NCI-H510A treated with DMSO at 0.1 percent for 48 hours (cell line): ENCODE measurements around the gene LDLRAD1.
"Not testable (repeated sequence)": the region's sequence is repeated elsewhere in the genome, so short reads cannot be mapped to it uniquely, and the experiment has no call there.

Source experiments
- DNase-seq: peaks from one replicate; lab custom pipeline; 2025; lab: John Stamatoyannopoulos, UW

Gene LDLRAD1, protein sequence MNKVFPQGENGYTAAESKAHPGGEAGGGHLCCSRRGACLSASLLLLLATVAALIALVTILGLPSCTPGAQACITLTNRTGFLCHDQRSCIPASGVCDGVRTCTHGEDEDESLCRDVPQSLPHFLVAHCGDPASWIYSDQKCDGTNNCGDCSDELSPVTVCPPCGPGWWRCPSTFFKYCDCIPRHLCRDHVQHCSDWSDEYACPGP

DNA sequence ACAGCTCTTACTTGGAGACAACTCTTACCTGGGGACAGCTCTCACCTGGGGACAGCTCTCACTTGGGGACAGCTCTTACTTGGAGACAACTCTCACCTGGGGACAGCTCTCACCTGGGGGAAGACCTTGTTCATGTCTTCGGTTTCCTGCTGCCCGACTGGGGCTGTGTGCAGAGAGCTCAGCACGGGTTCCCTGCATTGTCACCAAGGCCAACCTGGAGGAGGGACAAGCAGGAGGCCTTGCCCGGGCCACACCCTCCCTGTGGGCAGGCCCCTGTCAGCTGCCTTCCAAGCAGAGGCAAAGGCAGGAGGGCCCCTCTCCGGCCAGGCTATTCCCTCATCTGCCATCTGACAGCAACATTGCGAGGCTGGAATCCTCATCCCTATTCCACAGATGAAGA, at the start of gene LDLRAD1:
Gene LDLRAD1 (minus strand): TSS at position 208 of the 400 bp plus-strand sequence. CDS start 74 bp downstream, at position 134.
- DNase-seq = peak; percentile 69

DNA sequence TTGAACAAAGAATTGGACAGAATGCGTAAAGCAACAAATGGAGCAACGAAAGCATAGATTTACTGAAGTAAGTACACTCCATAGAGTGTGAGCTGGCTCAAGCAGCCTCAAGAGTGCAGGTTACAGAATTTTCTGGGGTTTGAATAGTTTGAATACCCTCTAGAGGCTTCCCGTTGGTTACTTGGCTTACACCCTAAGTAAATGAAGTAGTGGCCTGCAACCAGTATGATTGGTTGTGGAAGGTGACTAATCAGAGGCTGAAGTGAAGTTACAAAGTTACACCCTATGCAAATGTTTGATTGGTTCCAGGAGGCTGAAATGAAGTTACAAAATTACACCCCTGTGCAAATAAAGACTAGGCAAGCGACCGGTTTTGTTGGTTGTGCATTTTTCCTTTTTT, 46.3 kb upstream of the LDLRAD1 start:
- DNase-seq = no peak

DNA sequence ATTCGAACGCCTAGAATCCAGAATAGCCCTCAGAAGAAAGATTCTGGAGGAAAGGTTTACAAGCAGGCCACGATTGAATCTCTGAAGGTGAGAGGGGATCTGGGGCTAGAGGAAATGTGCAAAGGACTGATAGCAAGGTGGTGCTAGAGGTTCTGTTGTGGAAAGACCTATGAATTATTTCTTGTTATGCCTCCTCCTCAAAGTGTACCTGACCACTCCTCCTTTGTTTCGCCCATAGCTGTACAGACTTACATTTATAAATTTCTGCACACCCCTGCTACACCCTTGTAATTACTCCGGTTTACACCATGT, 36.4 kb upstream of the LDLRAD1 start:
- DNase-seq = peak; percentile 15

DNA sequence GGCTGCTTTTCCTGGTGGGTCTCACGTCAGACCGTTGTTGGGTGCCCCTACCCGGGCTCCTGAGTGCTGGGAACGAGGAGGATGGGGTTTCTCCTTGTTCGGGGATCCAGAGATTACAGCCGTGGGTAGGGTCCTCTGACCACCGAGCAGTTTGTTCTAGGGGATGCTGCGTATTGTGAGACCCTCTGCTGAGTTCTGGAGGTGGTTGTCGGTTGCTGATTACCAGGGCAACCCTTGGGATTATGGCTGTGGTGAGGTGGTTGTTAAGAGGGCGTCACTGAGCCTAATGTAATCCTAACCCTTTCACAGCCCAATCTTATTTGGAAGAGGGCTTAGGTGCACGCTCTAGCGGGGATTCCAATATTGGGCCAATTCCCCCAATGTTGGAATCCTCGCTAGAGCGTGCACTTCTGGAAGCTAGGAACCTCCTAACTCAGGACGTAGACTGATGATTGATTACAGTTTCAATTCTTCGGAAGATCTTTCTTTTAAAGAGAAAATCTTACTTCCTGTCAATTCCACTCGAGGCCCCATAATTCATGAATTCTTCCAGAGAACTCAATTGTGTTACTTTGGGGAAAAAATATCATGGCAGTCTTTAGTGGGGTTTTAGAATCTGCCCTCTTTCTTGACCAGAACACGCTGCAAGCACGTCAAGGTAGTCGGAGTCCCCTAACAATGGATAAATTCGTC, 35.9 kb upstream of the LDLRAD1 start:
- no peak for DNase-seq

DNA sequence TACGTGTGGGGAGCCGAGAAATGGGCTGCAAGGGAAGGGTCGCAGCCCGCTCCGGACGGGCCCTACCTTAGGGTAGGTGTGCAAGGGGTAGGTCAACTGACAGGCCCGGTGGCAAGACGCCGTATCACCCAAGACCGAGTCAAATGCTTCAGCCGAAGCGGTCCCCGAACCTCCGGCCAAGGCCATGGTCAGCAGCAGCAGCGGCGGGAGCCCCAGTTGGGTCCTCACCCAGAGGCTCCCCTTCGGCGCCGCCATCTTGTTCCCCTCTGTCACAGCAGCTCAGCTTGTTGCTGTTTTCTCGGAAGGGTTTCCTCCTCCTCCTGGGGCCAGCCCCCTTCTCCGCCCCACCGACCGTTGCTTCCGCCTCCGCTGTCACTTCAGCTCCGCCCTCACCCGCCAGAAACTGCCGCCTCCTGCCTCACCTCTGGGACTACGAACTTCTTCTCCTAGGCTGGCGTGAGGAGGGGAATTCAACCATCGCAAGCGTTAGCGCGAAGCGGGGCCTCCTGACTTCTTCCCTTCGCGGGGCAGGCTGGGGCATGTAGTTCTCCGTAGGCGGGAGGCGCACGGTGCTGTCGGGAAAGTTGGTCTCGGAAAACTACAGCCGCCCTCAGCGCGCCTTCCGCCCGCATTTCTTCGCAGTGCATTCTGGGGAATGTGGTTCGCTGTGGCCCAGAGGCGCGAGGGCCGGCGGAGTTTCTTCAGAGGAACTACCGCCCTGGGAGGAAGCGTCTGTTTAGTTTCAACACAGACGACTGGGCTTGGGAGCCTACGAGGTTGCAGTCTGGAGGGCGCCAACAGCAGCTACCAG, 35.2 kb upstream of the LDLRAD1 start, which contains the start of the genes TCEANC2 and TMEM59:
Gene TCEANC2 (plus strand): TSS at position 675 of the 811 bp plus-strand sequence. CDS start 815 bp downstream, outside the sequence.
Gene TMEM59 (minus strand): TSS at position 271 of the 811 bp plus-strand sequence. CDS start 16 bp downstream, at position 255.
- DNase-seq = peak; percentile 98

DNA sequence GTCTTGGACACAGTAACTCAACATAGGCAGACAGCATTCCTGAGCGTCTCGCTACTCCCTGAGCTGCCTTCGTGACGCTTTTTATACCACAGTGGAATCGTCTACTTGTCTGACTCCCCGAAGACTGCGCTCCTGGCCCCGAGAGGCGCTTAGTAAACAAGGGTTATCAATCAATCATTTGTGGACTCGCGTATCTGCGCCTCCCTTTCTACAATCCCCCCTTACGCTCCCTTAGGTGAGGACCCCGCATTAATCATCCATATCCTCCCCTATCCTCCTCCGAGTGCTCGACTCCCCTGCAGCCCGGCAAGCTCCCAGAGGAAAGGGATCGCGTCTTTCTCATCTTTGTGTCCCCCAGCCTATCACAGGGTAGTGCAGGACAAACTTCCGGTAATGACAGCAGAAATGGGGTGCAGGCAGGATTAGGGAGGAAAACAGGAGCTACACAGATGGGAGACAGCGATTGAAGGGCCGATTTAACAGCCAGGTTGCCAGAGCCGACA, 34.5 kb upstream of the LDLRAD1 start:
- DNase-seq = peak; percentile 18

DNA sequence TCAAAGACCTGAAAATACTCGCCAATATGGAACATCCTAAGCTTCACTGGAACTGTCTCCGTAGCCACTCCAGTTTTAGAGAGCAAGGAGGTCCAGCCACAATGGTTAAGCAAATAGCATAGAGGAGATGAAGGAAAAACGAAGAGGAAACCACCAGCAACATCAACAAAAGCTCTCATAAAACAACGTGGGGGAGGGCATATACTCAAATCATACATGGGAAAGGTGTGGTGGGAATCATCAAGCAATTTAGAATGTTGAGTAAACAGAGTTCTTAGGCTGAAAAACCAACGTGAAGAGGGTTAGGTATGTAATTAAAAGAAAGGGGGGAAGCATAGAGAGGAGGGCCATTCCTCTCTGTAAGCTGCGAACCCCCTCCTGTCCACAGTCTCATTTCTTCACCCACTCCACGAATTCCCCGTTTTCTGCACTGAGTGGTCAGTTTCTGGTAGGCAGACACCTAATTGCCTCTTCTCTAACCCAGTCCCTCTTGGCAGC, 34.0 kb upstream of the LDLRAD1 start:
- peak; percentile 26 for DNase-seq

DNA sequence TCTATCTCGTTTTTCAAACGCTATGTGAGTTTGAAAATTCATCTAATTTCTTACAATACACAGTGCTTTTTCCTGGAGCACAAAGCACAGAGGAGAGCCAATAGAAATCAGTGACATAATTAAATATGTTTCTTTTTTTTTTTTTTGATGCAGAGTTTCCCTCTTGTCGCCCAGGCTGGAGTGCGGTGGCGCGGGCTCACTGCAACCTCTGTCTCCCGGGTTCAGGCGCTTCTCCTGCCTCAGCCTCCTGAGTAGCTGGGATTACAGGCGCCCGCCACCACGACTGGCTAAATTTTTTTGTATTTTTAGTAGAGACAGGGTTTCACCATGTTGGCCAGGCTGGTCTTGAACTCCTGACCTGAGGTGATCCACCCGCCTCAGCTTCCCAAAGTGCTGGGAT, 32.4 kb upstream of the LDLRAD1 start:
- not testable (repeated sequence) for DNase-seq

DNA sequence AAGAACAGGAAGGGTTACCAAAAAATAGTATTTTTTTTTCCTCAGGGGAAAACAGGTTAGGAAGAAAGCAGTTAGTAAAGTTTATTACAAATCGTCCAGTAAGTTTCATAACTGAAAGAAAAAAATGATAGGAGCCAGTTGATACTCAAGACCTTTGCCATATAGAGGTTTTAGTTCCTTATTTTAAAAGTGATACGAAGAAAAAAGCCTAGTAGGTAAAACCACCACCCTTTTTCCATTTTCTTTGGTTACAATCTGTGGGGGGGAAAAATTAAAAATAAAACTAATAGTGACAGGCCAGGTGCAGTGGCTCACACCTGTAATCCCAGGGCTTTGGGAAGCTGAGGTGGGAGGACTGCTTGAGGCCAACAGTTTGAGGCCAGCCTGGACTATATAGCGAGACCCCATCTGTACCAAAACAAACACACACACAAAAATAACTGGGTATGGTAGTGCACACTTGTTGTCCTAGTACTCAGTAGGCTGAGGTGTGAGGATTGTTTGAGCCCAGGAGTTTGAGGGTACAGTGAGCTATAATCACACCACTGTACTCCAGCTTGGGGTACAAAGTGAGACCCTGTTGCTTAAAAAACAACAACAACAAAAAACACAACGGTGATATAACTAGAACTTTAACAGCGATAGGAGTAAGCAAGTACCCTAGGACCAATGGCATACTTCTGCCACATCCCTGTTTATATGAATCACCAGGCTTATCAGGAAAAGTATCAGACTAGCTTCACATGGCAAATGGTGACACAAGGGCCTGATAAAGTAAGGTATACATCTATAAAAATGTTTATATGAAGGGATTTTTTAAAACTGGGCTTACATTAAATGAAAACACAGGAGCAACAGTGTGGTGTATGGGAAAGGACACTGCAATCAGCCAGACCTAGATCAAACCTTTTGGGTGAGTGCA, 29.7 kb upstream of the LDLRAD1 start:
- no peak for DNase-seq

DNA sequence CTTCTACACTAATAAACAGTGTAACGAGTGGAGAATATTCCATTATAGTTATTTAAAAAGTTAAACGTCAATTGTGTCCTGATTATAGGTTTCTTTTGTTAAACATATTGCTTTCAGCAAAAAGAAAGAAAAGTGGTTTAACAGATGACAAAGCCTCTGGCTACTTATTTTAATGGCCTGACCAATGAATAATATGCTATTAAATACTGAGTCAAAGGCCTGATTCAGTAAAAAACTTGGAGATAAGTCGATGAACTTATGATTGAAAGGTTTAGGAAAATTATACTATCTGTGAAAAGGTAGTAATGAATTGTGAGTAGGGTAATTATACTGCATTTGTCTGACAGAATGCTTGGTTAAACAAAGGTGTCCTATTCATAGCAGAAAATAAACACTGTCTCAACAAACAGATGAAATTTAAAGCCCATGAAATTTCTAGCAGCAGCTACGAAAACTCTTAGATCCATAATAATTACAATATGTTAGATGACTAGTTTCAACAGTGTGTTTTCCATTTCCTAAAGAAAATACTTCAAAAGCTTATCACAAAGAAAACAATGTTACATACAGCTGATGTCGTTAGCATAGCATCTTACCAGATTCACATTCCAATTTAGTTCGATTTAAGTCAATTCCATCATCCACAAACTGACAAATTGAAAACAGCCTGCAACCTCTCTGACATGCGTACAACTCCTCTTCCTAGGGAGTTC, 28.8 kb upstream of the LDLRAD1 start:
- DNase-seq = no peak

DNA sequence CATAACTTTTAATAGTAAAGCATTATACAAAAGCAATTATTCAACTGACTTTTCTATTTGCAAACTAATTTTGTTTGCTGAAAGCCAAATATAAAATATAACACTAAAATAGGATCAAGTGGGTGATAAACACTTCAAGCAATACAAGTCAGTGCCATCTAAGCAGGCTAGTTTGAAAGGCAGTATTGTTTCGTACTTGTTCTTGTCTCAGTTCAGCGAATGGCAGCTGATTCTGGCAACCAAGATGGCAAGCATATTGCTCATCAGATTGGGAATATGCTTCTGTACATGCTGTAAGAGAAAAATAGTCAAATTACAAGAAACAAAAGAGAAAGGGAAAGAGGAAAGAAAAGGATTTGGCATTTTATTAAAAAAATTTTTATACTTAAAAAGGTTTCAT, 27.5 kb upstream of the LDLRAD1 start:
- DNase-seq = no peak

DNA sequence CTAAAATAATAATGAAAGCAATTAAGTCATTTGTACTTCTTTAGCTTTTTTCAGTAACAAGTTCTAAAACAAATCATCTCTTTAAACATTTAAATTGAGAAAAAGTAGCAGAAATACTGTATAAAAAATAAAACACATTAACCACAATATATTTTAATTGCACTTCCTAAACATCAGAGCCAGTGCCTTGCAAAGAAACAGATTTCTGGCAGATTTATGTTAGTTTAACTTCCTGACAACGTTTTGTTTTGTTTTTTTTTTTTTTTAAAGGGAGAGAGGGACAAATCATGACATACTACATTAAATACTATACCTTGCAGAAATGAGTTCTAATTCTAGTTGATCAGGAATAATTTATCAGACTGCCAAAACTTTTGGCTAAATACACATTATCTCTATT, 23.8 kb upstream of the LDLRAD1 start:
- no peak for DNase-seq

DNA sequence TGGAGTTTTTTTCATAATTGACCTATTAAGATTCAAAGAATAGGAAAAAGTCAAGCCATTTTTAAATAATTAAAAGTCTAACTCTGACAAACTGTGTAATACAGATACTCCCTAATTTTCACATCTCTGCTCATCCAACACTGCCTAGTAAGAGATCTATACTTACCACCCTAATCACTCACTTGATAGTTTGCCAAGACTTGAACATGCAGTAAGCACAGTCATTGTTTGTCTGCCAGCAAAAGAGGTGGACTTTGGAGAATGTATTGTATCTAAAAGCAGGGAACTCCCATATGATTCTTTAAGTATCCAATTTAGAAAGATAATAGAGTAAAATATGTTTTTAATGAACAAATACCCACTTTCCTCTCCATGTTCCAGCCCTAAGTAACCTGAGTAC, 19.5 kb upstream of the LDLRAD1 start:
- DNase-seq = no peak

DNA sequence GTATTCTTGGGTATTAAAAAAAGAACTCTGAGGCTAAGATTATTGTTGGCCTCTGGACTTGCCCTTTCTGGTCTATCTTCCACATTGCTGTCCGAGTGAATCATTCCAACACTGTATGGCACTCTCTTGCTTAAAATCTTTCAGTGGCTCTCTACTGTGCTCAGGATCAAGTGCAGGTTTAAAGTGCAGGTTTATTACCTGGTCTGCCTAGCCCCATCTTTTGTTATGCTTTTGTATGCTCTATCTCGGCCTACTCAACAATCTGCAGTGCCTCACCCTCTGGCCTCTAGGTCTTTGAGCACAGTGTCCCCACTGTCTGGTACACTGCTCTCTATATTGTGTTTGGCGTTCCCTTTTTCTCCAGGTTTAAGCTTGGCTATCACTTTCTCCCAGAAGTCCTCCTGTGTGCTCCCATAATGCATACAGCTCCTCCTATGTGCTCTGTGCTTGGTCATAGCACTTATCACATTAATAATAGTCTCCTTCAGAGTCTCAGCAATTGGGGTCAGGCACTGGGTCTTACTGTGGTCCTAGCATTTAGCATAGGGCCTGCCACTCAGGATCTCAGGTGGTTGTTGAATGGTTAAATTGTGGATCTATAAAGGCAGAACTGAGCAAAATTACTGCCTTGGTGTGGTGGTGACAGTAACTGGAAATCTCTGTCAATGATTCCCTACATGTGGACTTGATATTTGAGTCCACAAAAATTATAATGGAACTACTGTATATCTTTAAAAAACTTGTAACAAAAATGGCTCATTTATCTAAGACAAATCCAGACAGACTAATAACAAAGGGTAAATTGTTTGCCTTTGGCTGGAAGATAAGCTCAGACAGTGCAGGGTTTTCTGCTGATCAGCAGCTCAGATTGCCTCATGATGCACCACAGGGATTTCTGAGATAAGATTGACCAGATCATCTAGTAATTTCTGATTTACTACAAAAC, 10.6 kb upstream of the LDLRAD1 start:
- DNase-seq = no peak

DNA sequence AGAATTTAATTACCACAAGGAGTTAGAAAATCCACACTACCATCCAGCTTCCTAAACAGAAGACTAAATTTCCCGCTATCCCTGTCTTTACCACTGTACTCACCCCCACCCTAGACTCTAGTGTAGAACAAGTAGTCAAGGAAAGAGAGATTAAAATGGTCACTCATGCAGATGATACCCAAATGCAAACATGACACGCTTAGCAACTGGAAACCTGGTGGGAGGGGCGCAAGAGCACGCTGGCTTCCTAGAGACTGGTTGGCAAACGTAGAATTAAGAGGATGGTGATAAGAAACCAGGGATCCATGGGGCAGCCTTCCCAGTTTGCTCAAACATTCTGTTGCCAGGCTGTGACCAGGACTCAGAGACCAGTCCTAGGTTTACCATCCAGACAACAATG, 9.9 kb upstream of the LDLRAD1 start:
- DNase-seq = peak; percentile 93

DNA sequence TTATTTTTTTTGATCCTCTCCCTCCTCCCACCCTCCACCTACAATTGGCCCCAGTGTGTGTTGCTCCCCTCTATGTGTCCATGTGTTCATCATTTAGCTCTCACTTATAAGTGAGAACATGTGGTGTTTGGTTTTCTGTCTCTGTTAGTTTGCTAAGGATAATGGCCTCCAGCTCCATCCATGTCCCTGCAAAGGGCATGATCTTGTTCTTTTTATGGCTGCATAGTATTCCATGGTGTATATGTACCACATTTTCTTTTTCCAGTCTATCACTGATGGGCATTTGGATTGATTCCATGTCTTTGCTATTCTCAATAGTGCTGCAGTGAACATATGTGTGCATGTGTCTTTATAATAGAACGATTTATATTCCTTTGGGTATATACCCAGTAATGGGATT, 6.8 kb upstream of the LDLRAD1 start:
- DNase-seq = not testable (repeated sequence)

DNA sequence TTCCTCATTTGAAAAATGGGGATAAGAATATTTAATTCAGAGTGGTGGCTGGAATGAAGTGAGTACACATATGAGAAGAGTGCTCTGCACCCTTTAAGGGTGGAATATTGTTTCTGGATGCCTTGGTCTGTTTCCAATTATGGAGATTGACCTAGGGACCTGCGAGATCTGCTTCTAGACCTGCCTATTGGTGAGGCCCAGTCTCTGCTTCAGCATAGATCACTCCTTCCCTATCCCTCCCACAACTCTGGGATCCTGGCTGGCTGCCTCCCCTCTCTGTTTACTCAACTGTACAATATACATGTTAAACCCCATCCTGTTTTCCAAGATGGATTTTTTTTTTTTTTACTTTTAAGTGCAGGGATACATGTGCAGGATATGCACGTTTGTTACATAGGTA, 6.4 kb upstream of the LDLRAD1 start:
- no peak for DNase-seq

DNA sequence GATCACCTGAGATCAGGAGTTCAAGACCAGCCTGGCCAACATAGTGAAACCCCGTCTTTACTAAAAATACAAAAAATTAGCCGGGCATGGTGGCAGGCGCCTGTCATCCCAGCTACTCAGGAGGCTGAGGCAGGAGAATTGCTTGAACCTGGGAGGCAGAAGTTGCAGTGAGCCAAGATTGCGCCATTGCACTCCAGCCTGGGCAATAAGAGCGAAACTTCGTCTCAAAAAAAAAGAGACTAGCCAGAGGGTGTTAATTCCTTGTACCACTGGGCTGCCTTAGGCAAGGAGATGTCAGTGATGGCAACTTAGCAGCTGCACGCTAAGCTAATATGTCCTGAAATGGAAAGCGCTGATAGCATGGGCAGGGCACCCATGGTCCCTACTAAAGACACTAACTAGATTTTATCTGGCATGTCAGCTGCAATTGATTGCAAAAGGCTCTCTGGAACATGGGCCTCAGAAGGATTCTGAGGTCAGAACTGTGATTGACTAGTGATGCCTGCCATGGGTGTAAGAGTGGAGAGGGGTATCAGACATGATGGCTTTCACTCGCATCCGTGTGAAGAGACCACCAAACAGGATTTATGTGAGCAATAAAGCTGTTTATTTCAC, 1.7 kb upstream of the LDLRAD1 start:
- not testable (repeated sequence) for DNase-seq

DNA sequence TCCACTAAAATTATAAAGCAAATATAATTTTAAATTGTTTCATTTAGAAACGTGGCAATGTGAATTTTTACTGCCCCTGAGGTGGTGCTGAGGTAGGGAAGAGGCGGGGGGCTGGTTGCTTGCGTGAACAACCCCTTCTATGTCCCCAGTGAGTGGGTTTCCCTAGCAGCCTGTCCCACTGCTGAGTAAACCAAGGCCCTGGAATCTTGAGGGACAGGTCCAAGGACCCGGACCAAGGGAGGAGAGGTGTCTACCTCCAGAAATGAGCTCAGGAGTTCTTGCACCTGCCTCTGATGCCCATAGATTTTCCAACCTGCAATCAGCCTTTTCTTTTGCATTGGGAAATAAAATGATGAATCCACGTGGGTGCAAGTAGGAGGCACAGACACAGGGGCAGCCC, 649 bp upstream of the LDLRAD1 start:
- no peak for DNase-seq
